Endodermal cell (in vitro differentiated cells): ENCODE measurements around the gene DDX31. TPM values are rescaled to one million over a fixed set of nuclear protein-coding genes. Genes with fewer than 3 reads are reported as not detected.
A peak's percentile ranks its signal among the peaks of the same experiment; 100 is the strongest.
"Not testable (repeated sequence)": the region's sequence is repeated elsewhere in the genome, so short reads cannot be mapped to it uniquely, and the experiment has no call there.

ENCODE experiments used
- DNase-seq: peaks from one replicate; pipeline ENCODE4 v3.0.0-alpha.2; 2017
- H3K27ac ChIP-seq: 2 replicates; pipeline ENCODE4 v1.5.1; 2013; ENCODE audit warnings: mild to moderate bottlenecking, low read depth, low read length, moderate library complexity
- H3K27me3 ChIP-seq: 2 replicates; pipeline ENCODE4 v1.6.1; 2013; ENCODE audit warnings: mild to moderate bottlenecking, low read length, moderate library complexity; ENCODE audit not compliant: insufficient read depth, control insufficient read depth, poor library complexity, severe bottlenecking
- H3K36me3 ChIP-seq: 2 replicates; pipeline ENCODE4 v1.7.0; 2013; ENCODE audit warnings: mild to moderate bottlenecking, low read length, moderate library complexity; ENCODE audit not compliant: control insufficient read depth, insufficient read depth
- H3K4me1 ChIP-seq: one replicate; pipeline ENCODE4 v1.7.0; 2013; ENCODE audit warnings: low read length; ENCODE audit not compliant: control insufficient read depth, insufficient read depth
- H3K4me3 ChIP-seq: 2 replicates; pipeline ENCODE4 v1.5.1; 2013; ENCODE audit warnings: mild to moderate bottlenecking, low read length, moderate library complexity
- H3K9ac ChIP-seq: 2 replicates; pipeline ENCODE4 v1.6.1; 2013; ENCODE audit warnings: mild to moderate bottlenecking, low read length, moderate library complexity; ENCODE audit not compliant: poor library complexity, severe bottlenecking; ENCODE audit errors: extremely low read depth
- H3K9me3 ChIP-seq: 2 replicates; pipeline ENCODE4 v1.6.1; 2013; ENCODE audit warnings: mild to moderate bottlenecking, low read length, moderate library complexity; ENCODE audit not compliant: control insufficient read depth
- H3K27ac Mint-ChIP-seq: 2 replicates; pipeline ENCODE4 v1.8.0; 2020; ENCODE audit warnings: mixed read lengths
- H3K27me3 Mint-ChIP-seq: 2 replicates; pipeline ENCODE4 v1.8.0; 2021; ENCODE audit warnings: mild to moderate bottlenecking, mixed read lengths; ENCODE audit not compliant: insufficient read depth
- H3K36me3 Mint-ChIP-seq: 2 replicates; pipeline ENCODE4 v1.8.0; 2020; ENCODE audit warnings: low read depth, mixed read lengths
- H3K4me1 Mint-ChIP-seq: 2 replicates; pipeline ENCODE4 v1.8.0; 2020; ENCODE audit warnings: mixed read lengths
- H3K4me3 Mint-ChIP-seq: 2 replicates; pipeline ENCODE4 v1.8.0; 2020; ENCODE audit warnings: mild to moderate bottlenecking, moderate library complexity, mixed read lengths
- H3K9me3 Mint-ChIP-seq: 2 replicates; pipeline ENCODE4 v1.8.0; 2020; ENCODE audit warnings: mild to moderate bottlenecking, mixed read lengths
- WGBS, 2 experiments: methylation state at CpG; one replicate each; pipeline versions ENCODE4 v1.1.5 to v1.1.7; 2013; ENCODE audit warnings: missing lambda C conversion rate in 2 of 2, mixed read lengths in 1 of 2; ENCODE audit not compliant: insufficient coverage in 1 of 2, insufficient read length in 1 of 2; 5-methylcytosine and 5-hydroxymethylcytosine counted together
- long read RNA-seq, 4 experiments: library from polyadenylated mRNA in 2 of 4; library from RNA in 1 of 4; library from capped mRNA in 1 of 4; stranded (forward) in 3 of 4; unstranded in 1 of 4; transcript quantifications; one replicate each; pipeline ENCODE4 v2.0.0, GENCODE V29; 2020 to 2021; ENCODE audit warnings: inconsistent platforms in 1 of 4
- polyA plus RNA-seq, 2 experiments: library from polyadenylated mRNA; stranded (reverse); fragments of 50-300 nt; gene quantifications; one replicate each; pipeline ENCODE4 v1.2.3, GENCODE V29; 2013
- total RNA-seq, 2 donors: library from RNA; stranded (reverse); fragmentation: NEBNext Ultra II Directional in 1 of 2; extraction: Animal tissue kit (Norgen Biotek cat#: 25700) in 1 of 2; gene quantifications; 2 replicates in 1 of 2; 3 replicates in 1 of 2; pipeline ENCODE4 v1.2.1, GENCODE V29; 2021
- TF ChIP-seq, protein P1 (sequence below): fragments of 200-600 bp; sonication (generic); conservative IDR thresholded peaks from 2 replicates; pipeline ENCODE4 v1.5.0; 2021; ENCODE audit warnings: antibody characterized with exemption, mild to moderate bottlenecking

Gene DDX31
- 10 to 100 TPM; 29.1 to 30.5 TPM for total RNA-seq
- polyA plus RNA-seq (2013, experiment 1 of 2) = 18.2 TPM
- polyA plus RNA-seq (2013, experiment 2 of 2) = 18.8 TPM
- long read RNA-seq, experiment 1, full-length matches to known transcripts = 4 of 10 reads
- long read RNA-seq, experiment 1, partial matches to known transcripts = 2 of 10 reads
- long read RNA-seq, experiment 1, other reads (novel, unspliced or antisense) = 4 of 10 reads
- long read RNA-seq, experiment 2, full-length matches to known transcripts = 12 of 25 reads
- long read RNA-seq, experiment 2, partial matches to known transcripts = 4 of 25 reads
- long read RNA-seq, experiment 2, other reads (novel, unspliced or antisense) = 9 of 25 reads
- long read RNA-seq, experiment 3, full-length matches to known transcripts = 88 of 125 reads
- long read RNA-seq, experiment 3, partial matches to known transcripts = 4 of 125 reads
- long read RNA-seq, experiment 3, other reads (novel, unspliced or antisense) = 33 of 125 reads
- long read RNA-seq, experiment 4, full-length matches to known transcripts = 5 of 12 reads
- long read RNA-seq, experiment 4, partial matches to known transcripts = 2 of 12 reads
- long read RNA-seq, experiment 4, other reads (novel, unspliced or antisense) = 5 of 12 reads

DNA sequence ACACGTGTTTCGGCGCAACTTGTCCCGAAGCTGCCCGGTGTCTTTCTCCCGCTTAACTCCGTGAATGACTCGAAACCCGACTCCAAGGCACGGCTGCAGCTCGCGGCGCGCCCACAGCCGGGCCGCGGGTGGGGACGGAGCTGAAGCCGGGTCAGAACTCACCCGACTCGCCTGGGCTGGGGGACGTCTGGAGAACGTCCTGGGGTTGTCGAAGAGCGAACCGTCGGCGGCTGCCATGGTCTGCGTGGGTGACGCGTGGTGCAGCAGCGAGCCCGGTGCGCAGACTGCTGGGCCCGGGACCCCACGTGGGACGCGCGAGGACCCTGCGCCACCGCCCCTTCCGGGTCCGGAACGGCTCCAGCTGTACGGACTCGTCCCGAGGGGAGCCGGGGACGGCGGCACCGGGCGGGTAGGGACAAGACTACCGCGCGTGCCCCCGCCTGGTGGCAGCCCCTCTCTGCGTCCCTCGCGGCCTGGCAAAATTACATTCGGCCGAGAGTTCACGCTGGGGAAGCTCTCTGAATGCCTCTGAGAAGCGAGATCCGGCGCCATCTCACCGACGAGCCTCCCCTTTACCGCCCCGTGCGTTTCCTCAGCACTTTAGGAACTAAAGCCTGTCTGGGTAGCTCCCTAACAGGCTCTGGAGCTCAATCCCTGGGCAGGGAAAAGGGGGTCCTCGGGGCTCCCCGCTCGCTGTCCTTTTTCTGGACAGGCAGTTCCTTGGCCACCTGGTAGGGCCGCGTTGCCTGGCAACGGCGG, at the start of gene DDX31:
DDX31 (minus strand) TSS at position 286 of the 759 bp plus-strand sequence; CDS start at position 237, 49 bp downstream.
- Histone ChIP-seq H3K9me3 (peaks cover 38% of the 10 kb centered on the region), H3K4me1 (peaks cover 3% of the 10 kb centered on the region), H3K36me3 (peaks cover 61% of the 10 kb centered on the region), H3K27me3 (no peaks in the 10 kb centered on the region), H3K27ac (peak within 1 kb of the TSS; percentile 95), H3K9ac (peak within 1 kb of the TSS; percentile 88), H3K4me3 (peak within 1 kb of the TSS; percentile 96)
- H3K36me3 Mint-ChIP-seq = peaks cover 36% of the 10 kb centered on the region
- H3K9me3 Mint-ChIP-seq = no peaks in the 10 kb centered on the region
- DNase-seq = peak; percentile 93
- TF ChIP-seq, protein P1, sequence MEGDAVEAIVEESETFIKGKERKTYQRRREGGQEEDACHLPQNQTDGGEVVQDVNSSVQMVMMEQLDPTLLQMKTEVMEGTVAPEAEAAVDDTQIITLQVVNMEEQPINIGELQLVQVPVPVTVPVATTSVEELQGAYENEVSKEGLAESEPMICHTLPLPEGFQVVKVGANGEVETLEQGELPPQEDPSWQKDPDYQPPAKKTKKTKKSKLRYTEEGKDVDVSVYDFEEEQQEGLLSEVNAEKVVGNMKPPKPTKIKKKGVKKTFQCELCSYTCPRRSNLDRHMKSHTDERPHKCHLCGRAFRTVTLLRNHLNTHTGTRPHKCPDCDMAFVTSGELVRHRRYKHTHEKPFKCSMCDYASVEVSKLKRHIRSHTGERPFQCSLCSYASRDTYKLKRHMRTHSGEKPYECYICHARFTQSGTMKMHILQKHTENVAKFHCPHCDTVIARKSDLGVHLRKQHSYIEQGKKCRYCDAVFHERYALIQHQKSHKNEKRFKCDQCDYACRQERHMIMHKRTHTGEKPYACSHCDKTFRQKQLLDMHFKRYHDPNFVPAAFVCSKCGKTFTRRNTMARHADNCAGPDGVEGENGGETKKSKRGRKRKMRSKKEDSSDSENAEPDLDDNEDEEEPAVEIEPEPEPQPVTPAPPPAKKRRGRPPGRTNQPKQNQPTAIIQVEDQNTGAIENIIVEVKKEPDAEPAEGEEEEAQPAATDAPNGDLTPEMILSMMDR = peak; percentile 38
- peak within 1 kb of the TSS; percentile 94 for H3K4me3 Mint-ChIP-seq
- peak within 1 kb of the TSS; percentile 92 for H3K27ac Mint-ChIP-seq
- H3K4me1 Mint-ChIP-seq = peaks cover 25% of the 10 kb centered on the region
- WGBS, 2 experiments = 0% methylated on average over 19 to 77 of the region's 77 CpGs
- no peaks in the 10 kb centered on the region for H3K27me3 Mint-ChIP-seq

DNA sequence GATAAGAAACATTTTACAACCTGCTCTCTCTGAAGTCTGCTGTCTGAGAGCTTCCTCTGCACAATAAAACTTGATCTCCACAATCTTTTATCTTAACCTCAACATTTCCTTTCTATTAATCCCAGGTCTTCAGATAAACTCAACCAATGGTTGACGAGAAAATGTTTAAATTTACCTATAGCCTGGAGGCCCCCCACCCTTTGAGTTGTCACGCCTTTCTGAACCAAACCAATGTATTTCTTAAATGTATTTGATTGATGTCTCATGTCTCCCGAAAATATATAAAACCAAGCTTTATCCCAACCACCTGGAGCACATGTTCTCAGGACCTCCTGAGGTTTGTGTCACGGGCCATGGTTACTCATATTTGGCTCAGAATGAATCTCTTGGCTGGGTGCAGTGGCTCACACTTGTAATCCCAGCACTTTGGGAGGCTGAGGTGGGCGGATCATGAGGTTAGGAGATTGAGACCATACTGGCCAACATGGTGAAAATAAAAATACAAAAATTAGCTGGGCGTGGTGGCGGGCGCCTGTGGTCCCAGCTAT, 48.7 kb upstream of the DDX31 start:
- not testable (repeated sequence) for H3K27me3 ChIP-seq, H3K9me3 ChIP-seq, H3K4me1 ChIP-seq, H3K27ac Mint-ChIP-seq, H3K4me3 ChIP-seq, H3K9ac ChIP-seq, H3K36me3 ChIP-seq, H3K4me1 Mint-ChIP-seq, DNase-seq, H3K9me3 Mint-ChIP-seq, H3K27ac ChIP-seq, H3K4me3 Mint-ChIP-seq, H3K36me3 Mint-ChIP-seq
- H3K27me3 Mint-ChIP-seq = peaks cover 16% of the 10 kb centered on the region
- 82 to 95% methylated on average over 5 to 8 of the region's 8 CpGs for WGBS, 2 experiments

DNA sequence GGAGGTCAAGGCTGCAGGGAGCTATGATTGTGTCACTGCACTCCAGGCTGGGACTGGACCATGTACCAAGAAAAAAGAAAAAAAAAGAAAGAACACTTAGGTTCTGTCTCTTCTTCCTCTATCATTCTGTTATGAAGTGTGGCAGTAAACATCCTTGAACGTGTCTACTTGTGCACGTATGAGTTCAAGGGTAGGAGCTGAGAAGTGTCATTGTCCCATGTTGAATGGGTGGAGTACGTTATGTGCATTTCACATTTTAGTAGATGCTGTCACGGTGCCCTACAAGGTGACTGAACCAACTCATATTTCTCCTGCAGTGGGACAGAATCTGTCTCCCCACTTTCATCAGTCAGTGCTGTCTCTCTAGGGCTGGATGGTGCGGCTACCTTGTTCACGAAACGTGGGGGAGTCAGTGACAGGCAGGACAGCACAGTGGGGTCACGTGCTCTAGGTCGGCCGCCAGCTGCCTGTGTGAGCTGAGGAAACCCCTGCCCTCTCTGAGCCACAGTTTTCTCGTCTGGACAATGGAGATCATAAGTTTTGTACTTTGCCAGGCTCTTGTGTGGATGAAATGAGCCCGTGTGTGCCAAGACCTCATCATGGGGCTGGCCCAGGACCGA, 47.7 kb upstream of the DDX31 start:
- WGBS, 2 experiments = 82 to 88% methylated on average over 7 to 13 of the region's 13 CpGs
- TF ChIP-seq, protein P1 = no peak

More for the DNA sequence above, 47.7 kb upstream of the DDX31 start:
- H3K27ac ChIP-seq = no peak overlapping the region
- H3K9ac ChIP-seq = no peak overlapping the region
- H3K4me3 ChIP-seq = no peak overlapping the region
- no peak overlapping the region for H3K4me3 Mint-ChIP-seq
- H3K4me1 Mint-ChIP-seq = no peaks in the 10 kb centered on the region
- peaks cover 4% of the 10 kb centered on the region for H3K9me3 Mint-ChIP-seq
- no peaks in the 10 kb centered on the region for H3K9me3 ChIP-seq
- H3K27me3 Mint-ChIP-seq = peaks cover 16% of the 10 kb centered on the region
- no peak for DNase-seq
- no peaks in the 10 kb centered on the region for H3K27me3 ChIP-seq
- H3K36me3 ChIP-seq = no peaks in the 10 kb centered on the region
- no peaks in the 10 kb centered on the region for H3K4me1 ChIP-seq
- H3K27ac Mint-ChIP-seq = no peak overlapping the region
- H3K36me3 Mint-ChIP-seq = no peaks in the 10 kb centered on the region
